NT2/D1 (cell line): ENCODE results near the gene ACTN2.

Experiments used
- DNase-seq: peaks from one replicate; pipeline ENCODE4 v3.0.0-alpha.2; 2011; ENCODE audit warnings: low read depth, low spot score
- H3K27me3 ChIP-seq: 2 replicates; pipeline ENCODE4 v1.6.0; 2011; ENCODE audit warnings: mild to moderate bottlenecking; ENCODE audit not compliant: insufficient read length, insufficient read depth
- H3K36me3 ChIP-seq: 2 replicates; pipeline ENCODE4 v1.6.1; 2011; ENCODE audit warnings: mild to moderate bottlenecking, low read length, mixed read lengths; ENCODE audit not compliant: insufficient read depth, insufficient read length
- H3K4me1 ChIP-seq: 2 replicates; pipeline ENCODE4 v1.5.1; 2011; ENCODE audit not compliant: insufficient read depth, insufficient read length
- H3K4me3 ChIP-seq: 2 replicates; pipeline ENCODE4 v1.5.1; 2011; ENCODE audit warnings: low read depth; ENCODE audit not compliant: insufficient read length
- H3K9ac ChIP-seq: 2 replicates; pipeline ENCODE4 v1.6.0; 2011; ENCODE audit warnings: low read depth; ENCODE audit not compliant: insufficient read length
- H3K9me3 ChIP-seq: 2 replicates; pipeline ENCODE4 v1.5.1; 2011; ENCODE audit warnings: mild to moderate bottlenecking, low read length; ENCODE audit not compliant: insufficient read depth
- SUZ12 ChIP-seq: IDR thresholded peaks from 2 replicates; pipeline ENCODE4 v1.6.1; 2011; ENCODE audit not compliant: insufficient read length, insufficient read depth; ENCODE audit errors: extremely low read depth
- YY1 ChIP-seq: IDR thresholded peaks from 2 replicates; pipeline ENCODE4 v1.6.1; 2011; ENCODE audit not compliant: insufficient read length, insufficient read depth
- ZNF274 ChIP-seq: IDR thresholded peaks from 2 replicates; pipeline ENCODE4 v1.6.1; 2011; ENCODE audit warnings: mild to moderate bottlenecking, low read depth, low read length

ACTN2 gene

GRCh38 chr1:236741753-236742152, 55.5 kb downstream of the ACTN2 start:
- H3K9me3 ChIP-seq, result no peaks in the 10 kb centered on the region
- DNase-seq, result no peak
- no peaks in the 10 kb centered on the region for H3K4me1 ChIP-seq
- no peak overlapping the region for H3K4me3 ChIP-seq
- peaks cover 34% of the 10 kb centered on the region for H3K36me3 ChIP-seq
- TF ChIP-seq YY1, result no peak
- TF ChIP-seq ZNF274, result no peak
- no peak for TF ChIP-seq SUZ12
- H3K27me3 ChIP-seq, result no peaks in the 10 kb centered on the region
- no peak overlapping the region for H3K9ac ChIP-seq

DNA sequence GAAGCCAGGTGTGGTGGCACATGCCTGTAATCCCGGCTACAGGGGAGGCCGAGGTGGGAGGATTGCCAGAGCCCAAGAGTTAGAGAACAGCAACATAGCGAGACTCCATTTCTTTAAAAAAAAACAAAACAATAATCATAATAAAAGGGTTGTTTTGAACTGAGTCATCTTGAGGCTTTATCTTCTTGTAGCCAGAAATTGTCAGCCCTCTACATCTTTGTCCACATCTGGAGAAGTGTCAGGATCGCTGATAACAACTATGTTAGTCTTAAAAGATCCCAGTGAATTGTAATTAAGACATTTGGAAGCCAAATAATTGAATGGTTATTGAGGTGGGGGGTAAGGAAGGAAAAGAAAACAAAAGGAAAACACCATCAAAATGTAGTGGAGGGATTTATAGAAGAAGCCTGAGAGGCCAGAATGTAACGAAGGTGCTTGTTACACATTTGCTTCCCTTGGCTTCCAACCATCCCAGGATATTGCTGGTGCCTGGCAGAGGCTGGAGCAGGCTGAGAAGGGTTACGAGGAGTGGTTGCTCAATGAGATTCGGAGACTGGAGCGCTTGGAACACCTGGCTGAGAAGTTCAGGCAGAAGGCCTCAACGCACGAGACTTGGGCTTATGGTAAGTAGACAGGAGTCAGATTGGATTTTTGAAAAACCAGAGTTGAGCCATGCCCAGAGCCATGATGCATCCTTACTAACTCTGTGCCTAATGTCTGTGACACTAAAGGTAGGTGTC, 56.3 kb downstream of the ACTN2 start:
- no peak overlapping the region for H3K9ac ChIP-seq
- H3K4me1 ChIP-seq, result no peaks in the 10 kb centered on the region
- TF ChIP-seq ZNF274 (no peak), SUZ12 (no peak), YY1 (no peak)
- no peaks in the 10 kb centered on the region for H3K27me3 ChIP-seq
- H3K9me3 ChIP-seq, result no peaks in the 10 kb centered on the region
- no peak overlapping the region for H3K4me3 ChIP-seq
- H3K36me3 ChIP-seq, result peaks cover 29% of the 10 kb centered on the region
- no peak for DNase-seq

DNA sequence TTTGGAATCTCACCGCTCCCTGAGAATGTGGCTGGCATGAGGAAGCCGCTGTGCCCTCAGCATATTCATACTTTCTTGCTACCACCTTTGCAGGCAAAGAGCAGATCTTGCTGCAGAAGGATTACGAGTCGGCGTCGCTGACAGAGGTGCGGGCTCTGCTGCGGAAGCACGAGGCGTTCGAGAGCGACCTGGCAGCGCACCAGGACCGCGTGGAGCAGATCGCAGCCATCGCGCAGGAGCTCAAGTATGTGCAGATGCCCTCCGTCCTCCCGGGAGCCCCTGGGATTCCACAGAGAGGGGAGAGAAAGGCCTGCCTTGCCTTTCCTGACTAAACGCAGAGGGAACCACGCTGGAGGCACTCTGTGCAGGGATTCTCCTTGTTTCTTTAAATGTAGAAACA, 58.2 kb downstream of the ACTN2 start:
- Histone ChIP-seq H3K36me3 (peaks cover 35% of the 10 kb centered on the region), H3K4me3 (no peak overlapping the region), H3K4me1 (no peaks in the 10 kb centered on the region), H3K27me3 (no peaks in the 10 kb centered on the region), H3K9ac (no peak overlapping the region), H3K9me3 (no peaks in the 10 kb centered on the region)
- no peak for DNase-seq
- TF ChIP-seq SUZ12, result no peak
- no peak for TF ChIP-seq YY1
- TF ChIP-seq ZNF274, result no peak

- DNase-seq, result no peak
- Histone ChIP-seq H3K4me1 (no peaks in the 10 kb centered on the region), H3K27me3 (no peaks in the 10 kb centered on the region), H3K36me3 (peaks cover 37% of the 10 kb centered on the region), H3K9ac (no peak overlapping the region), H3K4me3 (no peak overlapping the region), H3K9me3 (no peaks in the 10 kb centered on the region)
- TF ChIP-seq ZNF274 (no peak), SUZ12 (no peak), YY1 (no peak)
Measured at GRCh38 chr1:236746785-236747184, 60.5 kb downstream of the ACTN2 start.

- peaks cover 37% of the 10 kb centered on the region for H3K36me3 ChIP-seq
- H3K9ac ChIP-seq, result no peak overlapping the region
- H3K4me1 ChIP-seq, result no peaks in the 10 kb centered on the region
- no peaks in the 10 kb centered on the region for H3K9me3 ChIP-seq
- H3K27me3 ChIP-seq, result no peaks in the 10 kb centered on the region
- TF ChIP-seq ZNF274 (no peak), YY1 (no peak), SUZ12 (no peak)
- no peak overlapping the region for H3K4me3 ChIP-seq
- DNase-seq, result no peak
Measured at GRCh38 chr1:236747311-236747985, 61.1 kb downstream of the ACTN2 start.

GRCh38 chr1:236748268-236748870, 62.1 kb downstream of the ACTN2 start:
- peaks cover 31% of the 10 kb centered on the region for H3K36me3 ChIP-seq
- no peak for DNase-seq
- H3K4me3 ChIP-seq, result no peak overlapping the region
- TF ChIP-seq SUZ12 (no peak), YY1 (no peak), ZNF274 (no peak)
- no peaks in the 10 kb centered on the region for H3K9me3 ChIP-seq
- H3K4me1 ChIP-seq, result no peaks in the 10 kb centered on the region
- no peaks in the 10 kb centered on the region for H3K27me3 ChIP-seq
- no peak overlapping the region for H3K9ac ChIP-seq

GRCh38 chr1:236750928-236751327, 64.6 kb downstream of the ACTN2 start:
- no peak for TF ChIP-seq ZNF274
- TF ChIP-seq YY1, result no peak
- no peak for TF ChIP-seq SUZ12
- DNase-seq, result no peak
- Histone ChIP-seq H3K4me3 (no peak overlapping the region), H3K36me3 (peaks cover 35% of the 10 kb centered on the region), H3K9me3 (no peaks in the 10 kb centered on the region), H3K27me3 (no peaks in the 10 kb centered on the region), H3K4me1 (no peaks in the 10 kb centered on the region), H3K9ac (no peak overlapping the region)
